ENCODE data around the gene TNFAIP8L1.

TNFAIP8L1 gene

DNA sequence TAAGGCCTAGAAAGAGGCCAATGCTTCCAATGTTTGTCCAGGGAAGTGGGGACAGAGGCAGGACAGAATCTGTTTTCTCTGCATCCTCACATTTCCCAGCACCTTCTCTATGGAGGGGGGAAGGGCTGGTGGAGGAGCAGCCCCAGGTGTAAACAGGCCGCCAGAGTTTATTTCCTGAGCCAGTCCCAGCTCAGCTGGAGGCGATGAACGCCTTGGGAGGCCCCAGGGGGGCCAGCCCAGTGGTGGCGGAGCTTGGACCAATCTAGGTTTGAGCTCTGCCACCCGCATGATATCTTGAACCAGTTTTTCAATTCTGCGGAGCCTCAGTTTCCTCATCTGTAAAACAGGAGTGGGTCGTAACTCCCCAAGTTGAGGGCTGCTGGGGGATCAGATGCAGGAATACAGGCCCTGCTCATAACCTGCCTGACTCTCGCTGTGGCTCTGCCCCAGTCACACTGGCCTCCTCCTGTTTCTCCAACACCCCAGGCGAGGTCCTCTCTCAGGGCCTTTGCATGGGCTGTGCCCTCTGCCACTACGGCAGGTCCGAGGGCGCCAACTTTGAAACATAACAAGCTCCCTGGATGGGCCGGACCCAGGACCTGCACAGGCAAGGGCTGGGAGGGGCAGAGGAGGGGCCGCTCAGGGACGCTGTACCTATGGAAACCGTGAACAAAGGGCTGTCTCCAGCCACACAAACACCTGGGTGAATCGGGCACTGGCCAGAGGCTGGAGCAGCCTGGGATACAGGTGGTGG, 1.1 kb downstream of the TNFAIP8L1 start:
- no peak for DNase-seq (ENCODE audit: low read depth, low spot score)
- Histone ChIP-seq H3K9me3 (ENCODE audit: insufficient read depth, low read length) (no peaks in the 10 kb centered on the region), H3K4me1 (ENCODE audit: insufficient read depth, insufficient read length) (peaks cover 18% of the 10 kb centered on the region), H3K9ac (ENCODE audit: insufficient read length, low read depth) (peak overlapping the region; percentile 88), H3K27me3 (ENCODE audit: insufficient read depth, insufficient read length) (peaks cover 11% of the 10 kb centered on the region), H3K4me3 (ENCODE audit: insufficient read length, low read depth) (peak overlapping the region; percentile 85), H3K36me3 (ENCODE audit: insufficient read depth, insufficient read length, low read length) (peaks cover 2% of the 10 kb centered on the region)
- TF ChIP-seq YY1 (IDR thresholded peaks at IDR 0.05; ENCODE audit: insufficient read depth, insufficient read length) (no peak), ZNF274 (IDR thresholded peaks at IDR 0.05; ENCODE audit: low read depth, low read length) (no peak), SUZ12 (IDR thresholded peaks at IDR 0.05; ENCODE audit: extremely low read depth, insufficient read depth, insufficient read length) (no peak)

DNA sequence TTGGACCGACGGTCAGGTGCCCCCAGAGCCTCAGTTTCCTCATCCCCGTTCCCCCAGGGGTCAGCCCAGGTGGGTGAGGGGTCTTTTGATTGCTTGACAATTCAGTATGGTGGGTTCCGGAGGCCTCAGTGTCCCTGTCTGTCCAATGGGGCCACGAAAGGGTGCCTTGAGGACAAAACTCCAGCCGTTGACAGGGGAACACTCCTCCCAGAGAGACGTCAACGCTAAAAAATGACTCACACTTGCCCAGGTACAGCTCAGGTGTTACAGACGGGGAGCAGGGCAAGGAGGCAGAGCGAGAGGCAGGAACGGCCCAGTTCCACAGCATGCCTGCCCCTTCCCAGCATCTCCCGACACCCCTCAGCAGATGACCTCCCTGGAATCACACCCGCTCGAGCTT, 1.8 kb downstream of the TNFAIP8L1 start:
- Histone ChIP-seq H3K9me3 (ENCODE audit: insufficient read depth, low read length) (no peaks in the 10 kb centered on the region), H3K4me3 (ENCODE audit: insufficient read length, low read depth) (no peak overlapping the region), H3K4me1 (ENCODE audit: insufficient read depth, insufficient read length) (peaks cover 18% of the 10 kb centered on the region), H3K27me3 (ENCODE audit: insufficient read depth, insufficient read length) (peaks cover 11% of the 10 kb centered on the region), H3K9ac (ENCODE audit: insufficient read length, low read depth) (no peak overlapping the region), H3K36me3 (ENCODE audit: insufficient read depth, insufficient read length, low read length) (peaks cover 2% of the 10 kb centered on the region)
- no peak for DNase-seq (ENCODE audit: low read depth, low spot score)
- TF ChIP-seq YY1 (IDR thresholded peaks at IDR 0.05; ENCODE audit: insufficient read depth, insufficient read length) (no peak), SUZ12 (IDR thresholded peaks at IDR 0.05; ENCODE audit: extremely low read depth, insufficient read depth, insufficient read length) (no peak), ZNF274 (IDR thresholded peaks at IDR 0.05; ENCODE audit: low read depth, low read length) (no peak)

DNA sequence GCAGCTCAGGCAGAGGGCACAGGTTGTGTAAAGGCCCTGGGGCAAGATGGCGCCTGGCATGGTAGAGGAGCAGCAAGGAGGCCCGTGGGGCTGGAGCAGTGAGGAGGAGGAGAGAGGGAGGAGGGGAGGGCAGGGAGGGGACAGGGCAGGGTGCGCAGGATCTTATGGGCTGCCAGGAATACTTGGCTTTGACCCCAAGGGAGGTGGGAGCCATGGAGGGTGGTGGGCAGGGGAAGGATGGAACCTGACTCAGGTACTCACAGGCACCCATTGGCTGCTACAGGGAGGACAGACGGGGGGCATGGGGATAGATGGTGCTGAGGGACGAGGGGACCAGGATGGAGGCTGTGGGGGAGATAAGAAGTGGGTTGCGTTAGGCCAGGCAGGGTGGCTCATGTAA, 3.3 kb downstream of the TNFAIP8L1 start:
- Histone ChIP-seq H3K9ac (ENCODE audit: insufficient read length, low read depth) (no peak overlapping the region), H3K36me3 (ENCODE audit: insufficient read depth, insufficient read length, low read length) (peaks cover 2% of the 10 kb centered on the region), H3K9me3 (ENCODE audit: insufficient read depth, low read length) (no peaks in the 10 kb centered on the region), H3K4me1 (ENCODE audit: insufficient read depth, insufficient read length) (peaks cover 14% of the 10 kb centered on the region), H3K4me3 (ENCODE audit: insufficient read length, low read depth) (no peak overlapping the region), H3K27me3 (ENCODE audit: insufficient read depth, insufficient read length) (no peaks in the 10 kb centered on the region)
- no peak for DNase-seq (ENCODE audit: low read depth, low spot score)
- TF ChIP-seq SUZ12 (IDR thresholded peaks at IDR 0.05; ENCODE audit: extremely low read depth, insufficient read depth, insufficient read length) (no peak), YY1 (IDR thresholded peaks at IDR 0.05; ENCODE audit: insufficient read depth, insufficient read length) (no peak), ZNF274 (IDR thresholded peaks at IDR 0.05; ENCODE audit: low read depth, low read length) (no peak)

DNA sequence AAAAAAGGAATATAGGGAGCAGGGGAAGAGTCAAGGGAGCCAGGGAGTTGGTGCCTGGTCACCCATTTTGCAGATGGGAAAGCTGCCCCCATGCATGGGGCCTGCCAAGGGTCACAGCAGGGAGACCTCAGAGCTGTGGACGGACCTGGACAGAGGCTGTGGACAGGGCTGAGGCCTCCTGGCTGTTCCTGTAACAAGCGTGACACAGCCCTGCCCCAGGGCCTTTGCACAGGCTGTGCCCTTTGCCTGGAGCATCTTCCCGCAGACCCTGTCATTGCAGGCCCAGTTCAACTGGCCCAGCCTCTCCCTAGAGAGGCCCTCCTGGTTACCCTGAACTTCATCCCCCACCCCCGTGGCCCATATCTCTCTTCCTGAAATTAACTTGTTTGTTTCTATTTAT, 6.4 kb downstream of the TNFAIP8L1 start:
- no peak overlapping the region for H3K9ac ChIP-seq (ENCODE audit: insufficient read length, low read depth)
- no peak overlapping the region for H3K4me3 ChIP-seq (ENCODE audit: insufficient read length, low read depth)
- peaks cover 20% of the 10 kb centered on the region for H3K4me1 ChIP-seq (ENCODE audit: insufficient read depth, insufficient read length)
- no peaks in the 10 kb centered on the region for H3K9me3 ChIP-seq (ENCODE audit: insufficient read depth, low read length)
- no peaks in the 10 kb centered on the region for H3K27me3 ChIP-seq (ENCODE audit: insufficient read depth, insufficient read length)
- DNase-seq (ENCODE audit: low read depth, low spot score), result no peak
- TF ChIP-seq SUZ12 (IDR thresholded peaks at IDR 0.05; ENCODE audit: extremely low read depth, insufficient read depth, insufficient read length), result no peak
- no peak for TF ChIP-seq YY1 (IDR thresholded peaks at IDR 0.05; ENCODE audit: insufficient read depth, insufficient read length)
- no peak for TF ChIP-seq ZNF274 (IDR thresholded peaks at IDR 0.05; ENCODE audit: low read depth, low read length)
- H3K36me3 ChIP-seq (ENCODE audit: insufficient read depth, insufficient read length, low read length), result peaks cover 9% of the 10 kb centered on the region

DNA sequence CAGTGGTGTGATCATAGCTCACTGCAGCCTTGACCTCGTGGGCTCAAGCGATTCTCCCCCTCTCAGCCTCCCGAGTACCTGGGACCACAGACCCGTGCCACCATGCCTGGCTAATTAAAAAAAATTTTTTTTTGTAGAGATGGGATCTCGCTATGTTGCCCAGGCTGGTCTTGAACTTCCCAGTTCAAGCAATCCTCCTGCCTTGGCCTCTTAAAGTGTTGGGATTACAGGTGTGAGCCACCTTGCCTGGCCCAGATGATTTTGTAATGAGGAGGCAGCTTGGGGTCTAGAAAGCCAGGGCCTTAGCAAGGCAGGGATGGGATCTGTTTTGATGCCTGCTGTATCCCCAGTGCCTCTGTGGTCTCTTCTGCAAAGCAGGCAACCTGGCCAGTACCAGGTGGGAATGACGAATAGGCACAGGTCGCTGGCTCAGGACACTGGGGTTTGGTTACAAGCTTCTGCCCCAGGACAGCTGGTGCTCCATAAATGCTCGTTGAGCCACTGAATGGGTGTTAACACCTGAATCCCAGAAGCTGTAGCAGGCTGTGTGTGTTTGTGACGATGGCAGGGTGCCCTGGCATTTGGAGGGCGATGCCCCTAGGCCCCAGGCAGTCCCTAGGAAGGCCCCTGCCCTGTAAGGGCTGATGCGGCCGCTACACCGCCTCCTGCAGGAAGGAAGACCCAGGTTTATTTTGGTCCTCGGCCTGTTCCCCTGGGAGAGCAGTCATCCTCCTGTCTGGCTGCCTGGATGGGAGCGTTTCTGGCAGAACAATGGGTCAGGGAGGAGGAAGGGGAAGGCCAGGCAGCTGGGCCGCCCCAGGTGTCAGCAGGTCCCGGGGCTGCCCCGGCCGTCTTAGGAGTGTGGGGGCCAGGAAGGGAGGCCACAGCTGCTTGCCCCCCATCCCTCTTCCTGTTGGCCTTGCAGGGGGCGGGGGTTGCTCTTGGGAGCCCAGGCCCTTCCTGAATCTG, 8.6 kb downstream of the TNFAIP8L1 start:
- no peak for DNase-seq (ENCODE audit: low read depth, low spot score)
- Histone ChIP-seq H3K27me3 (ENCODE audit: insufficient read depth, insufficient read length) (no peaks in the 10 kb centered on the region), H3K9ac (ENCODE audit: insufficient read length, low read depth) (peak overlapping the region; percentile 57), H3K4me1 (ENCODE audit: insufficient read depth, insufficient read length) (peaks cover 20% of the 10 kb centered on the region), H3K4me3 (ENCODE audit: insufficient read length, low read depth) (no peak overlapping the region), H3K36me3 (ENCODE audit: insufficient read depth, insufficient read length, low read length) (peaks cover 22% of the 10 kb centered on the region), H3K9me3 (ENCODE audit: insufficient read depth, low read length) (no peaks in the 10 kb centered on the region)
- no peak for TF ChIP-seq YY1 (IDR thresholded peaks at IDR 0.05; ENCODE audit: insufficient read depth, insufficient read length)
- no peak for TF ChIP-seq ZNF274 (IDR thresholded peaks at IDR 0.05; ENCODE audit: low read depth, low read length)
- TF ChIP-seq SUZ12 (IDR thresholded peaks at IDR 0.05; ENCODE audit: extremely low read depth, insufficient read depth, insufficient read length), result no peak

DNA sequence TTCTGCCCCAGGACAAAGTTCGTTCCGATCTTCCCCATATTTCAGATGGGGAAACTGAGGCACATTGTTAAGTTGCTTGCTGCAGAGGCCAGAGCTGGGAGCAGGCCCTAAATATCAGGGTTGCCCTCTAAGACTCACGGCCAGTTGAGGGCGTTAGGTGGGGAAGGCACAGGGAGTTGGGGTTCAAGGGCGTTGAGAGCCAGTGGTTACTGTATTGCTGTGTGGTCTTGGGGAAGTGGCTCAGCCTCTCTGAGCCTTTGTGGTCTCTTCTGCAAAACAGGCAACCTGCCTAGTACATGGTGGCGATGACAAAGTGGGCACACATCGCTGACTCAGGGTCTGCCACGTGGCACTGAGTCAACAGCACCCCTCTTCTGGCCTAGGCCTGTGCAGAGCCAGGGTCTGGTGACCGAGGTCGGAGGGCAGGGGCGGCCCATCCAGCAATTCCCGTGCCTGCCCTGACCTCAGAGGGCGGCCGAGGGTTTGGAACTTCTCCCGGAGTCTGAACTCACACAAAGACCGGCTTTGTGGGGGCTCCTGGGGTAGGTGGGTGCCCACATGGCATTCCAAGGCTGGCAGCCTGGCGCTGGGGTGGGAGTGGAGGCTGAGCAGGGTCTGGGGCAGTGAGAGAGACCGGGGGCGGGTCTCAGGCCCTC, 10.2 kb downstream of the TNFAIP8L1 start:
- Histone ChIP-seq H3K9ac (ENCODE audit: insufficient read length, low read depth) (no peak overlapping the region), H3K4me1 (ENCODE audit: insufficient read depth, insufficient read length) (peaks cover 20% of the 10 kb centered on the region), H3K36me3 (ENCODE audit: insufficient read depth, insufficient read length, low read length) (peaks cover 30% of the 10 kb centered on the region), H3K27me3 (ENCODE audit: insufficient read depth, insufficient read length) (no peaks in the 10 kb centered on the region), H3K4me3 (ENCODE audit: insufficient read length, low read depth) (no peak overlapping the region), H3K9me3 (ENCODE audit: insufficient read depth, low read length) (no peaks in the 10 kb centered on the region)
- no peak for TF ChIP-seq ZNF274 (IDR thresholded peaks at IDR 0.05; ENCODE audit: low read depth, low read length)
- no peak for TF ChIP-seq YY1 (IDR thresholded peaks at IDR 0.05; ENCODE audit: insufficient read depth, insufficient read length)
- no peak for TF ChIP-seq SUZ12 (IDR thresholded peaks at IDR 0.05; ENCODE audit: extremely low read depth, insufficient read depth, insufficient read length)
- no peak for DNase-seq (ENCODE audit: low read depth, low spot score)
